Loucy (cell line): ENCODE data around the gene ITPKA.

Experiments used
- H2AFZ ChIP-seq: fragments of 200-600 bp; sonication (generic); 2 replicates; pipeline ENCODE4 v1.6.0; 2016; ENCODE audit warnings: antibody characterized with exemption, mild to moderate bottlenecking, low read length, moderate library complexity
- H3F3A ChIP-seq: fragments of 200-600 bp; 2 replicates; pipeline ENCODE4 v1.6.0; 2016; ENCODE audit warnings: antibody characterized with exemption, low read depth, mild to moderate bottlenecking
- H3K27me3 ChIP-seq: fragments of 200-600 bp; sonication (generic); 2 replicates; pipeline ENCODE4 v1.6.1; 2014; ENCODE audit warnings: low read length, mild to moderate bottlenecking; ENCODE audit not compliant: insufficient read depth, poor library complexity, severe bottlenecking
- H3K36me3 ChIP-seq: fragments of 200-600 bp; sonication (generic); 2 replicates; pipeline ENCODE4 v1.6.1; 2016; ENCODE audit warnings: low read length; ENCODE audit not compliant: insufficient read depth
- H3K4me1 ChIP-seq: fragments of 200-600 bp; sonication (generic); 2 replicates; pipeline ENCODE4 v1.5.1; 2014; ENCODE audit warnings: low read length, mild to moderate bottlenecking; ENCODE audit not compliant: insufficient read depth, poor library complexity, severe bottlenecking
- H3K4me2 ChIP-seq: fragments of 200-600 bp; sonication (generic); 2 replicates; pipeline ENCODE4 v1.6.0; 2014; ENCODE audit warnings: antibody characterized with exemption, low read length, low read depth, mild to moderate bottlenecking; ENCODE audit not compliant: poor library complexity, severe bottlenecking
- H3K4me3 ChIP-seq: fragments of 200-600 bp; sonication (generic); 2 replicates; pipeline ENCODE4 v1.5.1; 2014; ENCODE audit warnings: low read length, mild to moderate bottlenecking, mixed read lengths; ENCODE audit not compliant: poor library complexity, severe bottlenecking
- H3K79me2 ChIP-seq: fragments of 200-600 bp; sonication (generic); 2 replicates; pipeline ENCODE4 v1.6.1; 2014; ENCODE audit warnings: low read length; ENCODE audit not compliant: insufficient read depth
- H3K9ac ChIP-seq: fragments of 200-600 bp; sonication (generic); 2 replicates; pipeline ENCODE4 v1.6.0; 2014; ENCODE audit warnings: mild to moderate bottlenecking, low read depth, low read length, moderate library complexity; ENCODE audit not compliant: poor library complexity, severe bottlenecking
- H3K9me2 ChIP-seq: fragments of 200-600 bp; sonication (generic); replicated peaks from 2 replicates; pipeline ENCODE4 v1.6.1; 2016; ENCODE audit warnings: low read depth, low read length, mixed read lengths
- H3K9me3 ChIP-seq: fragments of 200-600 bp; sonication (generic); 2 replicates; pipeline ENCODE4 v1.6.1; 2014; ENCODE audit warnings: mild to moderate bottlenecking, antibody characterized with exemption, low read length, low read depth; ENCODE audit not compliant: insufficient read depth
- H4K20me1 ChIP-seq: fragments of 200-600 bp; sonication (generic); 2 replicates; pipeline ENCODE4 v1.6.0; 2014; ENCODE audit warnings: antibody characterized with exemption, low read length, mild to moderate bottlenecking; ENCODE audit not compliant: insufficient read depth, poor library complexity, severe bottlenecking
- EZH2phosphoT487 ChIP-seq: fragments of 200-600 bp; IDR thresholded peaks from 2 replicates; pipeline ENCODE4 v1.6.1; 2018; ENCODE audit warnings: antibody characterized with exemption, mild to moderate bottlenecking, moderate library complexity, borderline replicate concordance
- TF ChIP-seq, protein P1 (sequence below): fragments of 200-600 bp; sonication (generic); conservative IDR thresholded peaks from 2 replicates; pipeline ENCODE4 v1.5.1; 2014; ENCODE audit warnings: mild to moderate bottlenecking, antibody characterized with exemption, low read length

The ITPKA gene

DNA sequence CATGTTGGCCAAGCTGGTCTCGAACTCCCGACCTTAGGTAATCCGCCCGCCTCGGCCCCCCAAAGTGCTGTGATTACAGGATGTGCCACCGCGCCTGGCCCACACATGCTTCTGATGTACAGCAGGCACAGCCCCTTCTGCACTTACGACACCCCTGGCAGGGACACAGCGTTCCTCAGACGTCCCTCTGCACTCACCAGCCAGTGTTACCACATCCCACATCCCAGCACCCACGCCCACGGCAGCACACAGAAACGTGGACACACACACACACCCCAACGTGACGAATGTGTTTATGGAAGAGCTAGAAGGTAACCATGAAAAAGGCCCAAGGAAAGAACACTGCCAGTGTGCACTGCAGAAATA, 51.0 kb downstream of the ITPKA start:
- no peaks in the 10 kb centered on the region for H4K20me1 ChIP-seq
- H3K4me1 ChIP-seq = peaks cover 7% of the 10 kb centered on the region
- no peaks in the 10 kb centered on the region for H3K9me3 ChIP-seq
- H2AFZ ChIP-seq = peak overlapping the region; percentile 97; the same call in 1 of the 2 replicates
- no peaks in the 10 kb centered on the region for H3F3A ChIP-seq
- peak overlapping the region; percentile 91 for H3K9ac ChIP-seq
- peak overlapping the region; percentile 97 for H3K4me2 ChIP-seq
- peak overlapping the region; percentile 100 for H3K4me3 ChIP-seq
- H3K79me2 ChIP-seq = peaks cover 13% of the 10 kb centered on the region
- H3K36me3 ChIP-seq = no peaks in the 10 kb centered on the region
- no peak for TF ChIP-seq EZH2phosphoT487
- TF ChIP-seq, protein P1, sequence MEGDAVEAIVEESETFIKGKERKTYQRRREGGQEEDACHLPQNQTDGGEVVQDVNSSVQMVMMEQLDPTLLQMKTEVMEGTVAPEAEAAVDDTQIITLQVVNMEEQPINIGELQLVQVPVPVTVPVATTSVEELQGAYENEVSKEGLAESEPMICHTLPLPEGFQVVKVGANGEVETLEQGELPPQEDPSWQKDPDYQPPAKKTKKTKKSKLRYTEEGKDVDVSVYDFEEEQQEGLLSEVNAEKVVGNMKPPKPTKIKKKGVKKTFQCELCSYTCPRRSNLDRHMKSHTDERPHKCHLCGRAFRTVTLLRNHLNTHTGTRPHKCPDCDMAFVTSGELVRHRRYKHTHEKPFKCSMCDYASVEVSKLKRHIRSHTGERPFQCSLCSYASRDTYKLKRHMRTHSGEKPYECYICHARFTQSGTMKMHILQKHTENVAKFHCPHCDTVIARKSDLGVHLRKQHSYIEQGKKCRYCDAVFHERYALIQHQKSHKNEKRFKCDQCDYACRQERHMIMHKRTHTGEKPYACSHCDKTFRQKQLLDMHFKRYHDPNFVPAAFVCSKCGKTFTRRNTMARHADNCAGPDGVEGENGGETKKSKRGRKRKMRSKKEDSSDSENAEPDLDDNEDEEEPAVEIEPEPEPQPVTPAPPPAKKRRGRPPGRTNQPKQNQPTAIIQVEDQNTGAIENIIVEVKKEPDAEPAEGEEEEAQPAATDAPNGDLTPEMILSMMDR = no peak
- no peaks in the 10 kb centered on the region for H3K27me3 ChIP-seq
- no peaks in the 10 kb centered on the region for H3K9me2 ChIP-seq

DNA sequence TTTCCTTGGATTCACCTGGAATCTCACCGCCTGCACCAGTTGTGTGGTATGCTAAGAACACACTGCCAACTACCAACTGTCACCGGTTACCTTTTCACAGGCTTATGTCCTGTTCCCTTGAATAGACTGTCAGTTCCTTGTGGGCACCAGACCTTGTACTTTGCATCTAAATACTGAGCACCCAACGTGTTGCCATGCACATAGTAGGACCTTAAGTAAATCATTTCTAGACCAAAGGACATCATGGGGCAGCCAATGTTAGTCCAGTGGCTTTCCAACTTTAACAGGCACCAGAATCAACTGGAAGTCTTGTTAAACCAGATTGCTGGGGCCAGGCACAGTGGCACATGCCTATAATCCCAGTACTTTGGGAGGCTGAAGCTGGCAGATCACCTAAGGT, 51.5 kb downstream of the ITPKA start:
- H3K27me3 ChIP-seq = no peaks in the 10 kb centered on the region
- no peak overlapping the region for H3K9ac ChIP-seq
- H3K4me3 ChIP-seq = no peak overlapping the region
- H3K4me1 ChIP-seq = peaks cover 11% of the 10 kb centered on the region
- no peaks in the 10 kb centered on the region for H3K9me3 ChIP-seq
- H2AFZ ChIP-seq = no peak overlapping the region
- H3K4me2 ChIP-seq = no peak overlapping the region
- H3F3A ChIP-seq = no peaks in the 10 kb centered on the region
- no peaks in the 10 kb centered on the region for H3K36me3 ChIP-seq
- TF ChIP-seq EZH2phosphoT487 = no peak
- TF ChIP-seq, protein P1 = no peak
- H4K20me1 ChIP-seq = no peaks in the 10 kb centered on the region
- peaks cover 13% of the 10 kb centered on the region for H3K79me2 ChIP-seq
- H3K9me2 ChIP-seq = no peaks in the 10 kb centered on the region

DNA sequence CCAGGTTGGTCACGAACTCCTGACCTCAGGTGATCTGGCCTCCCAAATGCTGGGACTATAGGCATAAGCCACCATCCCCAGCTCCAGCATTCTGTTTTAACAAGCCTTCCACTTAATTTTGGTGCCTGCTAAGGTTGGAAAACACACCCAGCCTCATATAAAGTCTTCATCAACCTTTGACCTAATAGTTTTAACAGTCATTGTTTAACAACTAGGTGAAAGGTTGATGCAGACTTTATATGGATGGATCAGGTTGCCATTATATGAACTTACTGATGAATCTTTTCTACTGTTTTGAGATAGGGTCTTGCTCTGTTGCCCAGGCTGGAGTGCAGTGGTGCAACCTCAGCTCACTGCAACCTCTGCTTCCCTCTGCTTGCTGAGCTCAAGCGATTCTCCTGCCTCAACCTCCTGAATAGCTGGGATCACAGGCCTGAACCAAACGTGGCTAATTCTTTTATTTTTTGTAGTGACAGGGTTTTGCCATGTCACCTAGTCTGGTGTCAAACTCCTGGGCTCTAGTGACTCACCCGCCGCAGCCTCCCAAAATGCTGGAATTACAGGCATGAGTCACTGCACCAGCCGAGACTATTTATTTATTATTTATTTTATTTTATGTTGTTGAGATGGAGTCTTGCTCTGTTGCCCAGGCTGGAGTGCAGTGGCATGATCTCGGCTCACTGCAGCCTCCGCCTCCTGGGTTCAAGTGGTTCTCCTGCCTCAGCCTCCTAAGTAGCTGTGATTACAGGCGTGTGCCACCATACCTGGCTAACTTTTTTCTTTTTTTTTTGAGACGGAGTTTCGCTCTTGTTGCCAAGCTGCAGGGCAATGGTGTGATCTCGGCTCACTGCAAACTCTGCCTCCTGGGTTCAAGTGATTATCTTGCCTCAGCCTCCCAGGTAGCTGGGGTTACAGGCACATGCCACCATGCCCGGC, 53.4 kb downstream of the ITPKA start:
- Histone ChIP-seq H3F3A (no peaks in the 10 kb centered on the region), H3K79me2 (peaks cover 13% of the 10 kb centered on the region), H3K27me3 (no peaks in the 10 kb centered on the region), H3K36me3 (no peaks in the 10 kb centered on the region), H3K4me1 (peaks cover 15% of the 10 kb centered on the region), H3K9me3 (no peaks in the 10 kb centered on the region), H3K9me2 (no peaks in the 10 kb centered on the region), H4K20me1 (no peaks in the 10 kb centered on the region), H2AFZ (no peak overlapping the region), H3K4me3 (no peak overlapping the region), H3K4me2 (no peak overlapping the region), H3K9ac (no peak overlapping the region)
- no peak for TF ChIP-seq EZH2phosphoT487
- TF ChIP-seq, protein P1 = no peak
